Activated CD4-positive, alpha-beta T cell treated with anti-CD3 and anti-CD28 coated beads for 48 hours (primary cell): ENCODE results near the gene UIMC1.
"Not testable (repeated sequence)": the region's sequence is repeated elsewhere in the genome, so short reads cannot be mapped to it uniquely, and the experiment has no call there.

Experiments
- DNase-seq: peaks from one replicate; pipeline ENCODE4 v3.0.0-alpha.2; 2020

Gene UIMC1

DNA sequence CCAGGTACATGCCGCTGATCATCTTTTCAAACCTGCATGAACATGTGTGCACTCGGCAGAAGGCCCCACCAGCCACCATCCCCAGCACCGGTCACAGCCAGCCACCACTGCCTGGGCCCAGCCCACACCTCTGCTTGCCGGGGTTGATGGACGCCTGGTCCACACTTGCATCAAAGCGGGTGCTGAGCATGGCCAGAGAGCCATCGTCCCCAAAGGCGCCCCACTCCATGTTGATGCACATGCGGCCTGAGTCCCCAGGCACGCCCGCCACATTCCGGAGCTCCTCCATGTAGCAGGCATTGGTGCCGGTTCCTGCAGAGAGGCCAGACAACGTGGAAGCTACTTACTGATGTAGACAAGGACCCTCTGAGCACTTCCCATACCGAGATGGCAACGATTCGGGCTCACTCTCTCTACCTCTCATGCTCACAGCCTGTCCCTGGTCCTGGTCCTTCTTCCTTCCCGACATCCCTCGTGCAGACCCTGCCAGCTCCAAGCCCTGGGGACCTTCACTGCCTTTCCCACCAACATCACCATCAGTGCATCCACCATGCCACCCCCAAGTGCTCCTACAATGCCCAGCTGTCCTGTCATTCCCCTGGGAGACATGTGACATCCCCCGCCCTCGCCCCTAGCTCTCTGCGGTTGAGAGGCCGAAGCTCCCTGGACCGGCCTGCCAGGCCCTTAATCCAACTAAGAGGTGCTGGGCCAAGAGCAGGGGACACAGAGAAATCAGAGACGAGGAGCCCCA, 124.6 kb downstream of the UIMC1 start:
- no peak for DNase-seq

DNA sequence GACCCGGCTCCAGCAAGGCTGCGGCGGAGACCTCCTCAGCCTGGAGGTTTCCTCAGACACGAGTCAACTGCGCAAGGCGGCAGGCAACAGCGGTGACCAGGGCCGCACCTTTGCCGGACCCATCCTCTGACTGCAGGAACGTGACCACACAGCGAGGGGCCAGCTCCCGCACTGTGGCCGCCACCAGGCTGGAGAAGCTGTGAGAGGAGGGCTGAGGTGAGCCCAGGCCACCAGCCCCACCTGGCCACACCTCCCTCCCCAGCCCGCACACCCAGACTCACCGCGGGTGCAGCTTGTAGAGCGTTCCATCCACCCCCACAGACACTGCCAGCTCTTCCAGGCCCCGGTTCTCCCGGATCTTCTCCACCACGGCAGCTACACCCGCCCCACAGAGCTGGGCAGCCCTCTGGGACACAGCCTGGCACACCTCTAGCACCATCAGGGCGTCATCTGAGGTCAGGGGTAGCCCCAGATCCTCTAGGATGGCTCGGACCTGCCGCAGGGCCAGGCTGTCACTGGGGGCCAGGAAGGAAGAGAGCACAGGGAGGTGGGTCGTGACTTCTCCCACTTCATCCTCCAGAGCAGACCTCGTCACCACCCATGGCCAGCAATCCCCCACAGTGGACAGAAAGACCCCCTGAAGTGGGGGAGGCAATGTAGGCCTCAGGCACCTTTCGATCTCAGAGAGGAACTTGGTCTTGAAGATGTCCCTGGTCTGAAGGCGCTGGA, 125.4 kb downstream of the UIMC1 start:
- DNase-seq, result no peak

DNA sequence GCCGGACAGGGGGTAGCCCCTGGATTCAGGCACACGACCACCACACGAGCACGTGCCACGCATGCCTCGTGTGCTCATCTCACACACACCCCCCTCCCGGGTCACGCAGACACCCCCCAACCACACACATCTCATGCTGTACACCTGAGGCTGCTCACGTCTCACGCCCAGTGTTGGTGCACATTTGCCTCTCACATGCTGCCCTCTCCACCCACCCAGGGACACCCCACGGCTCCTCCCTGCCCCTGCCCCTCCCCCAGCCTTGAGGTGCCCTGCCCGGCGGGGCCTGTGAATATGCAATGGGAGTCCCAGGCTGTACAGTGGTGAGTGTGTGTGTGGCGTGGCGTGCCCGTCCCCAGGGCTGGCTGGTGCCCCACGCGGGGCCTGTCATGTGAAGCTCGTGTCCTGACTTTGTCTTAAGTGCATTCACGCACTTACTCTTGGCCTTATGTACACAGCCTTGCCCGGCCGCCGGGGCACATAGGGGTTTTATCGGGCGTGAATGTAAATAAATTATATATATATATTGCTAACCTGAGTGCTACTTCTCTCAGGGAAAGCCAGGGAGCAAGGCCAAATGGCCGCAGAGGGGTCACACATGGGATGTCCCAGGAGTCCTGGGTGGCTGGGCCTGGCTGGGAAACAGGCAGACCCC, 126.1 kb downstream of the UIMC1 start:
- DNase-seq, result no peak

DNA sequence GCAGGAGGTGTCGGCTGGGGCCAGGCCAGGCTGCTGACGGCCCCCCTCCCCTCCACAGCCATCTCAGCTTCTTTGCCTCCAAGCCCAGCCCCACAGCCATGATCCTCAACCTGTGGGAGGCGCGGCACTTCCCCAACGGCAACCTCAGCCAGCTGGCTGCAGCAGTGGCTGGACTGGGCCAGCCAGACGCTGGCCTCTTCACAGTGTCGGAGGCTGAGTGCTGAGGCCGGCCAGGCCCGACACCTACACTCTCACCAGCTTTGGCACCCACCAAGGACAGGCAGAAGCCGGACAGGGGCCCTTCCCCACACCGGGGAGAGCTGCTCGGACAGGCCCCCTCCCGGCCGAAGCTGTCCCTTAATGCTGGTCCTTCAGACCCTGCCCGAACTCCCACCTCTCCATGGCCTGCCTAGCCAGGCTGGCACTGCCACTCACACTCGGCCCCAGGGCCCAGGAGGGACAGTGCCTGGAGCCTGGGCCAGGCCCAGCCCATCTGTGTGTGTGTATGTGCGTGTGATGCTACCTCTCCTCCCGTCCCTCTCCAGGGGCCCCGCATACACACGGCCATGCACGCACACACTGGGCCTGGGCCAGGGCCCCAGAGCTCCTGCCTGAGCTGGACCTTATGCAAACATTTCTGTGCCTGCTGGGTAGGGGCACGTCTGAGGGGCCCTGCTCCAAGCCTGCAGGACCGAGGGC, 126.8 kb downstream of the UIMC1 start:
- DNase-seq, result no peak

DNA sequence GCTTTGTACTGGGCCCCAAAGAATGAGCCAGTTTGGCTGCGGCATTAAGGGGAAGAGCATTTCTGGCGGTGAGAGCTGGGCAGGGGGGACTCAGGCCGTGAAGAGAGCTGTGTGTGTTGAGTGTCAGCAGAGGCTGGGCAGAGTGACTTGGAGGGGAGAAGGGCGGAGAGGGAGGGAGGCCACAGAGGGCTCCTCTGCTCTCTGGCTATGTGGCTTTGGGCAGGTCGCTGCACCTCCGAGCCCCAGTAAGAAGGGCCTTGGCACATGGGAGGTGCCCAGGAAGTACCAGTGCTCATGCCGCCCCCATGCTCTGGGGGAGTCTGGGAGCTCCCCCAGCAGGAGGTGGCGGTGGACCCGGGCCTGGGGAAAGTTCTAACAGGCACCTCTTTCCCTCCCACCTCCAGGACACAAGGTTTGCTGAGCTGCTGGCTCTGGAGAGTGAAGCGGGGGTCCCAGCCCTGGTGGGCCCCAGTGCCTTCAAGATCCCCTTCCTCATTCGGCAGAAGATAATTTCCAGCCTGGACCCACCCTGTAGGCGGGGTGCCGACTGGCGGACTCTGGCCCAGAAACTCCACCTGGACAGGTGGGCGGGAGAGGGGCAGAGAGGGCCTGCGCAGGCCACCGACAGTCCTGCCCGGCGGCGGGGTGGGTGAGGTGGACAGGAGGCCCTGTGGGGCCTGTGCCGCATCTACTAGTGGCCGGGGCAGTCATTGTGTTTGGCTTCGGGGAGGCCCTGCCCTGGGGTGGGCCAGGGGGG, 127.5 kb downstream of the UIMC1 start:
- DNase-seq, result no peak

DNA sequence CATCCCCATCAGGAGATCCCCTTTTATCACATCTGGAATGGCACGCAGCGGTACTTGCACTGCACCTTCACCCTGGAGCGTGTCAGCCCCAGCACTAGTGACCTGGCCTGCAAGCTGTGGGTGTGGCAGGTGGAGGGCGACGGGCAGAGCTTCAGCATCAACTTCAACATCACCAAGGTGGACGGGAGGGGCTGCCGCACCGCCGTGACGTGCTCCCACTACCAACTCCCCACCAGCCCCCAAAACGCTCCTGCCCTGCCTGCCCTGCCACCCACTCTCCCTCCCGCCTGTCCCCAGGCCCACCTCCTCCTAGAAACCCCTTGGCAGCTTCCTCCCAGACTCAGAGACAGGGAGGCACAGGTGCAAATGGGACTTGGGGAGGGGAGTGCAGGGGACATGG, 128.1 kb downstream of the UIMC1 start:
- DNase-seq, result no peak

DNA sequence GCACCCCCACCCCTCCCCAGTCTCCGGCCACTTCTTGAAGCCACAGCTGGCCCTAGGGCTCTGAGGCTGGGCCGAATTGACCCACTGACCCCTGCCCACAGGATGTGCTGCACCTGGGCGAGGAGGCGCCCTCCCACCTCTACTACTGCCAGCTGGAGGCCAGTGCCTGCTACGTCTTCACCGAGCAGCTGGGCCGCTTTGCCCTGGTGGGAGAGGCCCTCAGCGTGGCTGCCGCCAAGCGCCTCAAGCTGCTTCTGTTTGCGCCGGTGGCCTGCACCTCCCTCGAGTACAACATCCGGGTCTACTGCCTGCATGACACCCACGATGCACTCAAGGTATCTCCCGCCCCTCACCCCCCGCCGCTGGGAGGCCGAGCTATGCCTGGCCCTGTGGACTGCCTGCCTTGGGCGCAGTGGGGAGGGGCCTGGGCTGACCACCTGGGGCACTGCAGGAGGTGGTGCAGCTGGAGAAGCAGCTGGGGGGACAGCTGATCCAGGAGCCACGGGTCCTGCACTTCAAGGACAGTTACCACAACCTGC, 128.7 kb downstream of the UIMC1 start:
- DNase-seq, result no peak

DNA sequence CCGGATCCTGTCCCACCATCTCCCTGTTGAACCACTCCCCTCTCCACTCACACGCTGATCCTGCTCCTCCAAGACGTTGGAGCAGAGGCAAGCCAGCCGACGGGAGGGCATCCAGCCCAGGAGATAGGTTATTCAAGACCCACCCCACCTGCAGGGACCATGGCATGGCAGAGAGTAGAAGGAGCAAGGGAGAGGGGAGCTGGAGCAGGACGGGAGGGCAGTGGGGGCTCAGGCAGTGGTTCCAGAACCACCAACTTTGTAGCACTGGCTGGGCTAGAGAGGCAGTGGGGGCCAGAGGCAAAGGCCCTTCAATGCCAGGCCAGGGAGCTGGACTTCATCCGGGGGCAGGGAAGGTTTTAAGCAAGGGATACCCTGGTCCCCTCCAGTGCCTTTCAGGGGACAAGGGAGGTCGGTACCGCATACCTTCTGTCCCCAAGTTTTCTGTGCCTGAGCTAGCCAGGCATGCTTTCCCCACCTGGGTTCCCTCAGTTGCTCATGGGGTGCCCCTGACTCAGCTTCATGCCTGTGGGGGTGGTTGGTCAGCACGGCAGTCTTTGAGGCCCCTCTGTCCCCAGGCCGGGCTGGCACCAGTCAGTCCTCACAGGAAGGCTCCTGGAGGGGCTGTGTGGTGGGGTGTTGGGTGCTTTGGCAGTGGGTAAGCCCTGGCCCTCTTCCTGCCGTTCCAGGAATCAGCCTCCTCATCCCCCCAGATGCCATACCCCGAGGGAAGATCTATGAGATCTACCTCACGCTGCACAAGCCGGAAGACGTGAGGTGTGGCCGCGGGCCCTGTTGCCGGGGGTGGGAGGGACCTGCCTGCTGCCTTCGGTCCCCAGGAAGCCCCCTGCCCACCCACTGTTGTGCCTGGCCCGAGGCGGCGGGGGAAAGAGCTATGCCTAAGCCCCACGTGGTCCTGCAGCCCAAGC, 129.8 kb downstream of the UIMC1 start:
- DNase-seq, result no peak

DNA sequence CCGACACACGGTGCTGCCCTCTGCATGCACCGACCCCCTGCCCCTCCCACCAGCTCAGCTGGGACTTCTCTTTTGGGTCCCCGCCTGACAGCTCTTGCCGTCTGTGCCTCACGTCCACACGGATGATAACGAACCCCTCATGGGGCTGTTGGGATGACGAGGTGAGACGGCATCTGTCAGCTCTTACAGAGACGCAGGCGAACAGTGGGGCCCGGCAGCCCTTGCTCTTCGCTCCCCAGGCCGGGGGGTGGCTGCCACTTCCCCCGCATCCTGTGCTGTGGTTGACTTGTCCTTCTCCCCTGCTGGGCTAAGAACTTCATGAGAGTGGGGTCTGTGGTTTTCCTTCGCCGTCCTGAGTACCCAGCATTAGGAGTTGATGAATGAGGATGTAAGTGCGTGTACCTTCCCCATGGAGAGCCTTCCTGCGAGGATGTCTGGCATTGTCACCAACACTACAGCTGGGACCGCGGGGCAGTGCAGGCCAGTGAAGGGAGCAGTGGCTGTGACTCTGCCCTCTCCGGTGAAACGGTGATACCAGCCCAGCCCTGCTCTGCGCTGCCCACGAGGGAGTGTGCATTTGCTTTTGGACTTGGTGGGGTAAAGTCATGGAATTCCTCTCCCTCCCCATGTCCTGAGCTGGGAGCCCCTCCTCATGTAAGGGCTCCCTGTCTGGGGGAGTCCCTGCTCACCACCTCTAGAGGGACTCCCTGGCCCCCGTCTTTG, 130.6 kb downstream of the UIMC1 start:
- no peak for DNase-seq

DNA sequence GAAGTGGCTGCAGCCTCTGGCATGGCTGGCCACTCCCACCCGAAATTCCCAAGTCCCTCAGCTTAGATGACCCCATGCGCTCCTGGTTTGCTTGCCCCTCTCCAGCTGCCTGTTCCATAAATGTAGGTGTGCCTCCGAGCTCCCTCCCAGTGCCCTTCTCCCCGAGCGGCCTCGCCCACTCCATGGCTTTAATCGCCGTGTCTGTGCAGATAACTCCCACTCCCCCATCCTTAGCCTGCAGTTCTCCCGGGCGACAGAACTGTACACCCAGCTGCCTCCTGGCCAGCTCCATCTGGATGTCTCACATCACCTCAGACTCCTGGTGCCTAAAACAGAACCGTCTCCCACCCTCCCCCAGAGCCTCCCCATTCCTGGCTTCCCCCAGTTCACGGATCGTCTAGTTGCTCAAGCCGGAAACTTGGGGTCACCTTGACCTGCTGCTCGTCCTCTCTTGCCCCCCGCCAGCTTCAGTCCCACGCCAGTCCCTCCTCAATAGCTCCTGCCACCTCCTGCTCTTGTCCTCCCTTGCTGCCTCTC, 131.5 kb downstream of the UIMC1 start:
- no peak for DNase-seq

DNA sequence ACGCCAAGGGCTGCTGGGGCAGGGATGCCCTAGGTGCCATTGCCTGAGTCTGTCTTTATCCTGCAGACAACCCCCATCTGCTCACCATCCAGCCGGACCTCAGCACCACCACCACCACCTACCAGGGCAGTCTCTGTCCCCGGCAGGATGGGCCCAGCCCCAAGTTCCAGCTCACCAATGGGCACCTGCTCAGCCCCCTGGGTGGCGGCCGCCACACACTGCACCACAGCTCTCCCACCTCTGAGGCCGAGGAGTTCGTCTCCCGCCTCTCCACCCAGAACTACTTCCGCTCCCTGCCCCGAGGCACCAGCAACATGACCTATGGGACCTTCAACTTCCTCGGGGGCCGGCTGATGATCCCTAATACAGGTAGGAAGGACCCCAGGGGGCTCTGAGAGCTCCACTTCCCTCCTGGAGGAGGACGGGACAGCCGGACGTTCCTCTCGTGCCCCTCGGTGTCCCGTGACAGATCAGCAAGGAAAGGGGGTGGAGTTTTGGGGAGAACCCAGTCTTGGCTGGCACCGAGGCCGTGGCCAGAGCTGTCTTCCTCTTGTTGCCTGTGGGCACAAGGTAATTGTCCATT, 132.3 kb downstream of the UIMC1 start:
- DNase-seq, result no peak

DNA sequence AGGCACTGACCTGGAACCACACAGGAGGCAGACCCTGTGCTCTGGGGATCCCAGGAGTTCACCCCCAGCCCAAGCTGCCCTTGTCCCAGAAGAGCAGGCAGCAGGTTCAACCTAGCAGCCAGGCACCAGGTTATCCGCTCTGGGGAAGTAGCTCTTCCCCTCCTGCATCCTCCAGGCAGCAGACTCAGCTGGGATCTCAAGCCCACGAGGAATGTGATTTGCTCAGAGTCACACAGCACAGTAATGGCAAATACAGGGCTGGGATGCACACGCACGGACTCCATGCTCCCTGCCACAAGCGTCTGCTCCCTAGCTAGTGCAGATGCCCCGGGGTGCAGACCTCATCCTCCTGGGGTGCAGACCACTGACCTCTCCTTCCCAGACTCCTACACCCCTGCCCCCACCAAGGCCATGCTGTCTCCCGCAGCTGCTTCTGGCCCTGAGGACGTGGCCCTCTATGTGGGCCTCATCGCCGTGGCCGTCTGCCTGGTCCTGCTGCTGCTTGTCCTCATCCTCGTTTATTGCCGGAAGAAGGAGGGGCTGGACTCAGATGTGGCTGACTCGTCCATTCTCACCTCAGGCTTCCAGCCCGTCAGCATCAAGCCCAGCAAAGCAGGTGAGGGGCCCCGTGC, 132.9 kb downstream of the UIMC1 start:
- DNase-seq, result no peak

DNA sequence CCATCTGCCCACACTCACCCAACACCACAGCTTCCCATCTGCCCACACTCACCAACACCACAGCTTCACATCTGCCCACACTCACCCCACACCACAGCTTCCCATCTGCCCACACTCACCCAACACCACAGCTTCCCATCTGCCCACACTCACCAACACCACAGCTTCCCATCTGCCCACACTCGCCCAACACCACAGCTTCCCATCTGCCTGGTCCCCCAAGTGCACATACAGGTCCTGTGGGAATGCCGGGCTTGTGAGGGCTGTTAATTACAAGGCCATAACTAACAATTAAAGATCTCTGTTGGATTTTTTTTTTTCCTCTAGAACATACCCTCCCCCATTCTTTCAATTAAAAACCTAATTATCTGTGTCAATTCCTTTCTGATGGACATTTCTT, 133.6 kb downstream of the UIMC1 start:
- not testable (repeated sequence) for DNase-seq

DNA sequence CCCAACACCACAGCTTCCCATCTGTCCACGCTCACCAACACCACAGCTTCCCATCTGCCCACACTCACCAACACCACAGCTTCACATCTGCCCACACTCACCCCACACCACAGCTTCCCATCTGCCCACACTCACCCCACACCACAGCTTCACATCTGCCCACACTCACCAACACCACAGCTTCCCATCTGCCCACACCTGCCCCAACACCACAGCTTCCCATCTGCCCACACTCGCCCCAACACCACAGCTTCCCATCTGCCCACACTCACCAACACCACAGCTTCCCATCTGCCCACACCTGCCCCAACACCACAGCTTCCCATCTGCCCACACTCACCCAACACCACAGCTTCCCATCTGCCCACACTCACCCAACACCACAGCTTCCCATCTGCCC, 134.0 kb downstream of the UIMC1 start:
- DNase-seq, result not testable (repeated sequence)

DNA sequence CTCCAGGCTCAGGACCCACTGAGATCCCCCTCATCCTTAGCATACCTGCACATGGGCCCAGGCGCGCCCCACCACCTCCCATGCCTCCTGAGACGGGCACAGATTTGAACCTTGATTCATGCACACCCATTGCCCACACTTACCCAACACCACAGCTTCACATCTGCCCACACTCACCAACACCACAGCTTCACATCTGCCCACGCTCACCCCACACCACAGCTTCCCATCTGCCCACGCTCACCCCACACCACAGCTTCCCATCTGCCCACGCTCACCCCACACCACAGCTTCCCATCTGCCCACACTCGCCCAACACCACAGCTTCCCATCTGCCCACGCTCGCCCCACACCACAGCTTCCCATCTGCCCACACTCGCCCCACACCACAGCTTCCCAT, 135.9 kb downstream of the UIMC1 start:
- not testable (repeated sequence) for DNase-seq

DNA sequence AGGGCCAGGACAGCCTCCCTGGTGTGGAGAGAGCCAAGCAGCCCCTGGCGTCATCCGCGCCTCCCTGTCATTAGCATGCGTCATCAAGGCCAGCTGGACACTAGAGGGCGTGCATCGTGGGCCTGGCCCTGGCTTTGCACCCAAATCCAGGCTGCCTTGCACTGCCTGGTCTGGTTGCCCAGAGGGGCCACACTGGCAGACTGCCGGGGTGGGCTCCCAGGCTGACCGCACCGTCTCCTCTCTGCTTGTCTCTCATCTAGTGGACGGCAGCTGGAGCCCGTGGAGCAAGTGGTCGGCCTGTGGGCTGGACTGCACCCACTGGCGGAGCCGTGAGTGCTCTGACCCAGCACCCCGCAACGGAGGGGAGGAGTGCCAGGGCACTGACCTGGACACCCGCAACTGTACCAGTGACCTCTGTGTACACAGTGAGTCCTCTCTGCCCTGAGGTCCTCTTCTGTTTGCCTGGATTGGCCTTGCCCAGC, 136.4 kb downstream of the UIMC1 start:
- no peak for DNase-seq

DNA sequence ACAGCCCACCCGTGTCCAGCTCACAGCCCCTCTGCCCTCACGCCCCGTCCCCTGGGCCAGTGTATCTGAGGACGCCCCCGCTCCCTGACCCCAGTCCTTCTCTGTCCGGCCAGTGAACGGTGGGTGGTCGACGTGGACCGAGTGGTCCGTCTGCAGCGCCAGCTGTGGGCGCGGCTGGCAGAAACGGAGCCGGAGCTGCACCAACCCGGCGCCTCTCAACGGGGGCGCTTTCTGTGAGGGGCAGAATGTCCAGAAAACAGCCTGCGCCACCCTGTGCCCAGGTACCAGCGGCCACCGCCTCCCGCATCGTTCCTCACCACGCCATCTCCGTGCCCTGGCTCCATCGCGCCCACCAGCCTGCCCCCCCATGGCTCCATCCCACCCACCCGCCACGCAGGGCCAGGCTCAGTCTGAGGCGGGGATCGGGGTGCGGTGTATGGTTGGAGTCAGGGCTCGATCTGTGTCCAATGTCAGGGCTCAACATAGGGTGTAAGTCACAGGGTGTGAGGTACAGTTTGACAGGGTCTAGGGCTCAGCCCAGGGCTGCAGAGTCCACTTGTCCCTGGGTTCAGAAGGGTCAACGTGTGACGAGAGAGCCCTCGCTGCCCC, 137.0 kb downstream of the UIMC1 start:
- DNase-seq, result no peak

DNA sequence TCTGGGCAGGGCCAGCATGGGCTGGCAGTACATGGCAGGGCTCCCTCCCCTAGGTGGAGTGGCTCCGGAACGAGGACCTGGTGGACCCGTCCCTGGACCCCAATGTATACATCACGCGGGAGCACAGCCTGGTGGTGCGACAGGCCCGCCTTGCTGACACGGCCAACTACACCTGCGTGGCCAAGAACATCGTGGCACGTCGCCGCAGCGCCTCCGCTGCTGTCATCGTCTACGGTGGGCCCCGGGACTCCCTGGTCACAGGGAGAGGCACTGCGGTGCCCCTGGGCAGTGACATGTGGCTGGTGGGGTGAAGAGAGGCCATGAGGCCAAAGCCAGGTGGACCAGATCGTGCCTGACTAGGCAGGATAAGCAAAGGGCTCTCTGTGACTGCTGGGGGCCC, 137.8 kb downstream of the UIMC1 start:
- no peak for DNase-seq

DNA sequence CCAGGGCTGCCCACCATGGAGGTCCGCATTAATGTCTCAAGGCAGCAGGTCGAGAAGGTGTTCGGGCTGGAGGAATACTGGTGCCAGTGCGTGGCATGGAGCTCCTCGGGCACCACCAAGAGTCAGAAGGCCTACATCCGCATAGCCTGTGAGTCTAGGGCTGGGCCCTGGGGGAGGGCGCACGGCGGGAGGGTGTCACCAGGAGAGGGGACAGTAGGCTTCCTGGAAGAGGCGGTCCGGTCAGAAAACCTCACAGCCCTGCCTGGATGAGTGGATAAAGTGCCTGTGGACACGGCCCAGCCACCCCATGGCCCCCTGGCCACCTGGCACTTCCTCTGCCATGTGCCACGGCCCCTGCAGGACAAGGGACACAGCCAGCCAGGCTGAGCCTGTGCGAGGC, 138.5 kb downstream of the UIMC1 start:
- no peak for DNase-seq
